HL-60 (cell line): Measurements from ENCODE around the gene CUEDC2.
A peak's percentile ranks its signal among the peaks of the same experiment; 100 is the strongest.

ENCODE experiments used
- DNase-seq, 2 experiments: peaks; one replicate each; pipeline ENCODE4 v3.0.0-alpha.2; 2010 to 2020; ENCODE audit warnings: low read depth in 1 of 2, low spot score in 1 of 2
- H3K27ac ChIP-seq: fragments of 250-450 bp; sonication (Bioruptor Pico); replicated peaks from 2 replicates; pipeline ENCODE4 v1.5.1; 2020; ENCODE audit warnings: mild to moderate bottlenecking, moderate library complexity
- H3K27me3 ChIP-seq: fragments of 250-450 bp; sonication (Bioruptor Pico); 2 replicates; pipeline ENCODE4 v1.5.1; 2021; ENCODE audit warnings: mild to moderate bottlenecking, moderate library complexity; ENCODE audit not compliant: insufficient read depth, poor library complexity, severe bottlenecking
- H3K4me3 ChIP-seq: replicated peaks from 2 replicates; pipeline ENCODE4 v1.5.1; 2011; ENCODE audit warnings: mild to moderate bottlenecking, control low read depth, low read length; ENCODE audit not compliant: insufficient read depth
- CTCF ChIP-seq: IDR thresholded peaks from one replicate; pipeline ENCODE4 v1.5.1; 2011; ENCODE audit warnings: low read length, control low read depth, inconsistent platforms; ENCODE audit not compliant: insufficient read depth
- GABPA ChIP-seq: IDR thresholded peaks from 2 replicates; pipeline ENCODE4 v1.6.1; 2012; ENCODE audit warnings: low read depth
- POLR2AphosphoS5 ChIP-seq: IDR thresholded peaks from 2 replicates; pipeline ENCODE4 v1.6.1; 2012; ENCODE audit warnings: low read depth
- REST ChIP-seq: IDR thresholded peaks from 2 replicates; pipeline ENCODE4 v1.6.1; 2012; ENCODE audit warnings: low read depth; ENCODE audit not compliant: insufficient replicate concordance
- SPI1 ChIP-seq: IDR thresholded peaks from 2 replicates; pipeline ENCODE4 v1.6.1; 2012; ENCODE audit warnings: low read depth, mild to moderate bottlenecking, borderline replicate concordance

Gene CUEDC2

GRCh38 chr10:102438374-102438773 is 6.0 kb upstream of the CUEDC2 start:
- no peak for DNase-seq
- H3K27me3 ChIP-seq: no peaks in the 10 kb centered on the region
- no peak overlapping the region for H3K27ac ChIP-seq
- H3K4me3 ChIP-seq: no peak overlapping the region
- TF ChIP-seq CTCF (no peak), POLR2AphosphoS5 (no peak), SPI1 (no peak), GABPA (no peak), REST (no peak)

- H3K27me3 ChIP-seq: no peaks in the 10 kb centered on the region
- no peak for DNase-seq
- TF ChIP-seq POLR2AphosphoS5: no peak
- no peak overlapping the region for H3K27ac ChIP-seq
- H3K4me3 ChIP-seq: no peak overlapping the region
Measured at GRCh38 chr10:102437515-102437914, 5.1 kb upstream of the CUEDC2 start.

- Histone ChIP-seq H3K4me3 (no peak overlapping the region), H3K27me3 (no peaks in the 10 kb centered on the region), H3K27ac (no peak overlapping the region)
- TF ChIP-seq SPI1: no peak
- no peak for TF ChIP-seq CTCF
- no peak for TF ChIP-seq REST
- TF ChIP-seq POLR2AphosphoS5: no peak
- TF ChIP-seq GABPA: no peak
- no peak for DNase-seq
Measured at GRCh38 chr10:102436312-102436711, 3.9 kb upstream of the CUEDC2 start.

GRCh38 chr10:102435529-102436233 is 3.3 kb upstream of the CUEDC2 start:
- peak in 1 of 2 experiments; percentile 24 for DNase-seq
- Histone ChIP-seq H3K4me3 (no peak overlapping the region), H3K27ac (no peak overlapping the region), H3K27me3 (no peaks in the 10 kb centered on the region)
- TF ChIP-seq REST: no peak
- TF ChIP-seq CTCF: no peak
- no peak for TF ChIP-seq SPI1
- TF ChIP-seq POLR2AphosphoS5: no peak
- no peak for TF ChIP-seq GABPA
